GM23248 (cell line): ENCODE data around the gene PLEKHA5. TPM values are rescaled to one million over a fixed set of nuclear protein-coding genes. Genes with fewer than 3 reads are reported as not detected.
A peak's percentile ranks its signal among the peaks of the same experiment; 100 is the strongest.

ENCODE experiments used
- DNase-seq: peaks from one replicate; pipeline ENCODE4 v3.0.0-alpha.2; 2015
- H2AFZ ChIP-seq: fragments of 200-600 bp; sonication (generic); 2 replicates; pipeline ENCODE4 v1.6.1; 2016; ENCODE audit warnings: antibody characterized with exemption
- H3F3A ChIP-seq: fragments of 200-600 bp; sonication (generic); 2 replicates; pipeline ENCODE4 v1.6.1; 2016; ENCODE audit warnings: mild to moderate bottlenecking, antibody characterized with exemption, mixed run types; ENCODE audit not compliant: insufficient read depth
- H3K27ac ChIP-seq: fragments of 200-600 bp; sonication (generic); 2 replicates; pipeline ENCODE4 v1.5.1; 2016; ENCODE audit warnings: mild to moderate bottlenecking
- H3K27me3 ChIP-seq: fragments of 200-600 bp; sonication (generic); replicated peaks from 2 replicates; pipeline ENCODE4 v1.6.1; 2016; ENCODE audit warnings: mild to moderate bottlenecking; ENCODE audit not compliant: insufficient read depth
- H3K36me3 ChIP-seq: fragments of 200-600 bp; sonication (generic); 2 replicates; pipeline ENCODE4 v1.6.1; 2016; ENCODE audit warnings: low read depth, mild to moderate bottlenecking
- H3K4me1 ChIP-seq: fragments of 200-600 bp; sonication (generic); 2 replicates; pipeline ENCODE4 v1.6.1; 2016; ENCODE audit warnings: mild to moderate bottlenecking; ENCODE audit not compliant: insufficient read depth
- H3K4me2 ChIP-seq: fragments of 200-600 bp; sonication (generic); one replicate; pipeline ENCODE4 v1.6.1; 2016; ENCODE audit warnings: mild to moderate bottlenecking; ENCODE audit not compliant: unreplicated experiment
- H3K4me3 ChIP-seq: fragments of 200-600 bp; sonication (generic); 2 replicates; pipeline ENCODE4 v1.5.1; 2016; ENCODE audit warnings: mild to moderate bottlenecking
- H3K79me2 ChIP-seq: fragments of 200-600 bp; sonication (generic); 2 replicates; pipeline ENCODE4 v1.6.1; 2016; ENCODE audit warnings: mild to moderate bottlenecking; ENCODE audit not compliant: insufficient read depth
- H3K9ac ChIP-seq: fragments of 200-600 bp; sonication (generic); 2 replicates; pipeline ENCODE4 v1.6.1; 2016; ENCODE audit warnings: mild to moderate bottlenecking
- H3K9me2 ChIP-seq: fragments of 200-600 bp; sonication (generic); 2 replicates; pipeline ENCODE4 v1.6.1; 2016; ENCODE audit warnings: mixed run types, mild to moderate bottlenecking, moderate library complexity; ENCODE audit not compliant: insufficient read depth
- H3K9me3 ChIP-seq: fragments of 200-600 bp; sonication (generic); one replicate; pipeline ENCODE4 v1.6.1; 2017; ENCODE audit warnings: low read depth
- H4K20me1 ChIP-seq: fragments of 200-600 bp; sonication (generic); 2 replicates; pipeline ENCODE4 v1.6.0; 2016; ENCODE audit not compliant: insufficient read depth
- EZH2 ChIP-seq: fragments of 200-600 bp; sonication (generic); IDR thresholded peaks from 2 replicates; pipeline ENCODE4 v1.6.1; 2018; ENCODE audit warnings: antibody characterized with exemption, mild to moderate bottlenecking; ENCODE audit not compliant: insufficient read depth, poor library complexity, severe bottlenecking
- EZH2phosphoT487 ChIP-seq: fragments of 200-600 bp; sonication (generic); IDR thresholded peaks from 2 replicates; pipeline ENCODE4 v1.6.1; 2018; ENCODE audit warnings: antibody characterized with exemption, moderate library complexity, mild to moderate bottlenecking, low read depth; ENCODE audit not compliant: insufficient read depth
- WGBS, 2 experiments: methylation state at CpG; one replicate each; pipeline ENCODE4 v1.1.6; 2015 to 2017; ENCODE audit warnings: low lambda C conversion rate in 2 of 2, low coverage in 1 of 2; ENCODE audit errors: missing lambda C conversion rate in 2 of 2; 5-methylcytosine and 5-hydroxymethylcytosine counted together
- in situ Hi-C: fragments of 300-500 bp; cut with MboI; formaldehyde crosslinking; loops from 2 replicates; pipeline ENCODE4 v1.15.0; 2020
- polyA plus RNA-seq: library from polyadenylated mRNA; unstranded; fragments of >200 nt; fragmentation: Nextera tagmentation; extraction: Ambion mirVana; gene quantifications from 2 replicates; pipeline ENCODE4 v1.2.1, GENCODE V29; 2016
- total RNA-seq: library from RNA; depleted of rRNA; stranded (reverse); fragments of >200 nt; shearing (Covaris generic); gene quantifications from 2 replicates; pipeline ENCODE4 v1.2.3, GENCODE V29; 2014

Gene PLEKHA5
- total and polyA plus RNA-seq, 2 experiments from 2014 or later, result 10.0 to 12.1 TPM

GRCh38 chr12:19198272-19198671, 68.7 kb downstream of the PLEKHA5 start:
- no peak overlapping the region for H3K9ac ChIP-seq

GRCh38 chr12:19199332-19199731, 69.8 kb downstream of the PLEKHA5 start:
- no peak for DNase-seq
- Histone ChIP-seq H2AFZ (no peak overlapping the region), H3K27ac (no peak overlapping the region), H3K4me3 (no peak overlapping the region), H3K4me2 (no peak overlapping the region), H3K9me3 (no peaks in the 10 kb centered on the region), H3K79me2 (peaks cover 22% of the 10 kb centered on the region), H3K36me3 (no peaks in the 10 kb centered on the region), H3F3A (peaks cover 13% of the 10 kb centered on the region; the same call in 1 of the 2 replicates), H4K20me1 (no peaks in the 10 kb centered on the region), H3K4me1 (peaks cover 28% of the 10 kb centered on the region), H3K9me2 (no peaks in the 10 kb centered on the region), H3K27me3 (no peaks in the 10 kb centered on the region), H3K9ac (no peak overlapping the region)
- 100% methylated on average over 1 of the region's 1 CpG for WGBS, 2 experiments
- in situ Hi-C loops, result no loop called here
- TF ChIP-seq EZH2phosphoT487 (no peak), EZH2 (no peak)

More at GRCh38 chr12:19198272-19198671, 68.7 kb downstream of the PLEKHA5 start:
- Histone ChIP-seq H3K9me3 (no peaks in the 10 kb centered on the region), H3K9me2 (no peaks in the 10 kb centered on the region), H3K79me2 (peaks cover 22% of the 10 kb centered on the region), H3K4me3 (no peak overlapping the region), H2AFZ (no peak overlapping the region), H3K4me1 (peaks cover 28% of the 10 kb centered on the region), H3K27me3 (no peaks in the 10 kb centered on the region), H4K20me1 (no peaks in the 10 kb centered on the region), H3K36me3 (no peaks in the 10 kb centered on the region), H3F3A (peaks cover 13% of the 10 kb centered on the region; the same call in 1 of the 2 replicates), H3K27ac (0 out of 2 replicates have a peak overlapping the region, but pooled peaks have one; percentile 6), H3K4me2 (no peak overlapping the region)
- peak; percentile 73 for DNase-seq
- in situ Hi-C loops, result no loop called here
- 60 to 81% methylated on average over 2 of the region's 2 CpGs for WGBS, 2 experiments
- TF ChIP-seq EZH2phosphoT487 (no peak), EZH2 (no peak)

- Histone ChIP-seq H3K27me3 (no peaks in the 10 kb centered on the region), H3K4me3 (no peak overlapping the region), H3K79me2 (peaks cover 19% of the 10 kb centered on the region), H3K4me1 (peaks cover 28% of the 10 kb centered on the region), H2AFZ (0 out of 2 replicates have a peak overlapping the region, but pooled peaks have one; percentile 9), H3F3A (peaks cover 13% of the 10 kb centered on the region; the same call in 1 of the 2 replicates), H3K36me3 (no peaks in the 10 kb centered on the region), H3K27ac (peak overlapping the region; percentile 57), H3K9ac (no peak overlapping the region), H3K9me3 (no peaks in the 10 kb centered on the region), H3K9me2 (no peaks in the 10 kb centered on the region), H4K20me1 (no peaks in the 10 kb centered on the region), H3K4me2 (peak overlapping the region; percentile 46)
- in situ Hi-C loops, result no loop called here
- peak; percentile 79 for DNase-seq
- no peak for TF ChIP-seq EZH2phosphoT487
- TF ChIP-seq EZH2, result no peak
- WGBS, 2 experiments, result 0 to 7% methylated on average over 1 of the region's 1 CpG
Measured at GRCh38 chr12:19200261-19200660, 70.7 kb downstream of the PLEKHA5 start.

- no peak overlapping the region for H3K9ac ChIP-seq
- no peak overlapping the region for H3K4me3 ChIP-seq
- peaks cover 13% of the 10 kb centered on the region; the same call in 1 of the 2 replicates for H3F3A ChIP-seq
- no peaks in the 10 kb centered on the region for H3K36me3 ChIP-seq
- no peaks in the 10 kb centered on the region for H3K27me3 ChIP-seq
- H2AFZ ChIP-seq, result no peak overlapping the region
- peak overlapping the region; percentile 25 for H3K27ac ChIP-seq
- 73 to 75% methylated on average over 3 of the region's 3 CpGs for WGBS, 2 experiments
- no peaks in the 10 kb centered on the region for H3K9me2 ChIP-seq
- H3K9me3 ChIP-seq, result no peaks in the 10 kb centered on the region
- H3K79me2 ChIP-seq, result peaks cover 20% of the 10 kb centered on the region; the same call in 1 of the 2 replicates
- DNase-seq, result peak; percentile 56
- peaks cover 31% of the 10 kb centered on the region for H3K4me1 ChIP-seq
- no peak overlapping the region for H3K4me2 ChIP-seq
- no peak for TF ChIP-seq EZH2
- TF ChIP-seq EZH2phosphoT487, result no peak
- in situ Hi-C loops, result no loop called here
- no peaks in the 10 kb centered on the region for H4K20me1 ChIP-seq
Measured at GRCh38 chr12:19201661-19202060, 72.1 kb downstream of the PLEKHA5 start.
